ENCODE results near the gene TRANK1. TPM values are rescaled to one million over a fixed set of nuclear protein-coding genes. Genes with fewer than 3 reads are reported as not detected.

TRANK1 gene
- total and polyA plus RNA-seq, 2 of the 8 experiments (the other 6 are each of a cell fraction or from before 2014, with no cell fraction given) = 2.9 to 8.8 TPM

DNA sequence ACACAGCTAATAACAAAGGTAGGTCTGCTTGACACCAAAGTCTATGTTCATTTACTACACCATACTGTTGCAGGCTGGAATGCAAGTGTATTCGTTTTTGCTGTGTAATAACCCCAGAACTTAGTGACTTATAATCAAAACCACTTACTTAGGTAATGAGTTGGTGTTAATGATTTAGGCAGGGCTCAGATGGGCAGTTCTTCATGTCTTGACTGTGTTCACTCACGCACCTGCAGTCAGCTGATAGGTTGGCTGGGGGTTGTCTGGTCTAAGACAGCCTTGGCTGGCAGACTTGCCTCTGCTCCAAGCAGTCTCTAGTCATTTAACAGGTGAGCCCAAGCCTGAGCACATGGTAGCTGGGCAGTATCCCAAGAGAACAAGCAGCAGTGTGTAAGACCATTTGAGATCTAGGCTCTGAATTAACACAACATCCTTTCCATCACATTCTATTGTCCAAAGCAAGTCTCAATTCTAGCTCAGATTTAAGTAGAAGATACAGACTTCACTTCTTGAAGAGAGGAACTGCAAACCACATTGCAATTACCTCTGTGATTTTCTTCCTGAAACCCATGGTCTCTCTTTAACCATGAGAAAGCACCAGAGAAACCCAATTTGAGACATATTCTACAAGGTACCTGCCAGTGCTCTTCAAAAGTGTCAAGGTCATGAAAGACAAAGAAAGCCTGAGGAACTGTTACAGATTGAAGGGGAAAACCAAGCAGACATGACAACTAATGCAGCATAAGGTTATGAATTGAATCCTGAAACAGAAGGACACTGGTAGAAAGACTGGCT lies 167.2 kb downstream of the TRANK1 start (continued):
- no peak for TF ChIP-seq CREB1 (IDR thresholded peaks at IDR 0.05)
- no peak for TF ChIP-seq RNF2 (IDR thresholded peaks at IDR 0.05; ENCODE audit: borderline replicate concordance, low read depth, low read length, missing control alignments, poor library complexity, severe bottlenecking)
- no peak for TF ChIP-seq SIN3A (conservative IDR thresholded peaks at IDR 0.05 in 1 of 2, IDR thresholded peaks at IDR 0.05 in 1 of 2; ENCODE audit: low read depth in 1 of 2, low read length in 2 of 2)
- no peak for TF ChIP-seq NANOG (IDR thresholded peaks at IDR 0.05; ENCODE audit: insufficient read depth, low read depth, low read length, poor library complexity, severe bottlenecking)
- no peak for TF ChIP-seq ASH2L (IDR thresholded peaks at IDR 0.05; ENCODE audit: low read length)
- TF ChIP-seq, protein P1, sequence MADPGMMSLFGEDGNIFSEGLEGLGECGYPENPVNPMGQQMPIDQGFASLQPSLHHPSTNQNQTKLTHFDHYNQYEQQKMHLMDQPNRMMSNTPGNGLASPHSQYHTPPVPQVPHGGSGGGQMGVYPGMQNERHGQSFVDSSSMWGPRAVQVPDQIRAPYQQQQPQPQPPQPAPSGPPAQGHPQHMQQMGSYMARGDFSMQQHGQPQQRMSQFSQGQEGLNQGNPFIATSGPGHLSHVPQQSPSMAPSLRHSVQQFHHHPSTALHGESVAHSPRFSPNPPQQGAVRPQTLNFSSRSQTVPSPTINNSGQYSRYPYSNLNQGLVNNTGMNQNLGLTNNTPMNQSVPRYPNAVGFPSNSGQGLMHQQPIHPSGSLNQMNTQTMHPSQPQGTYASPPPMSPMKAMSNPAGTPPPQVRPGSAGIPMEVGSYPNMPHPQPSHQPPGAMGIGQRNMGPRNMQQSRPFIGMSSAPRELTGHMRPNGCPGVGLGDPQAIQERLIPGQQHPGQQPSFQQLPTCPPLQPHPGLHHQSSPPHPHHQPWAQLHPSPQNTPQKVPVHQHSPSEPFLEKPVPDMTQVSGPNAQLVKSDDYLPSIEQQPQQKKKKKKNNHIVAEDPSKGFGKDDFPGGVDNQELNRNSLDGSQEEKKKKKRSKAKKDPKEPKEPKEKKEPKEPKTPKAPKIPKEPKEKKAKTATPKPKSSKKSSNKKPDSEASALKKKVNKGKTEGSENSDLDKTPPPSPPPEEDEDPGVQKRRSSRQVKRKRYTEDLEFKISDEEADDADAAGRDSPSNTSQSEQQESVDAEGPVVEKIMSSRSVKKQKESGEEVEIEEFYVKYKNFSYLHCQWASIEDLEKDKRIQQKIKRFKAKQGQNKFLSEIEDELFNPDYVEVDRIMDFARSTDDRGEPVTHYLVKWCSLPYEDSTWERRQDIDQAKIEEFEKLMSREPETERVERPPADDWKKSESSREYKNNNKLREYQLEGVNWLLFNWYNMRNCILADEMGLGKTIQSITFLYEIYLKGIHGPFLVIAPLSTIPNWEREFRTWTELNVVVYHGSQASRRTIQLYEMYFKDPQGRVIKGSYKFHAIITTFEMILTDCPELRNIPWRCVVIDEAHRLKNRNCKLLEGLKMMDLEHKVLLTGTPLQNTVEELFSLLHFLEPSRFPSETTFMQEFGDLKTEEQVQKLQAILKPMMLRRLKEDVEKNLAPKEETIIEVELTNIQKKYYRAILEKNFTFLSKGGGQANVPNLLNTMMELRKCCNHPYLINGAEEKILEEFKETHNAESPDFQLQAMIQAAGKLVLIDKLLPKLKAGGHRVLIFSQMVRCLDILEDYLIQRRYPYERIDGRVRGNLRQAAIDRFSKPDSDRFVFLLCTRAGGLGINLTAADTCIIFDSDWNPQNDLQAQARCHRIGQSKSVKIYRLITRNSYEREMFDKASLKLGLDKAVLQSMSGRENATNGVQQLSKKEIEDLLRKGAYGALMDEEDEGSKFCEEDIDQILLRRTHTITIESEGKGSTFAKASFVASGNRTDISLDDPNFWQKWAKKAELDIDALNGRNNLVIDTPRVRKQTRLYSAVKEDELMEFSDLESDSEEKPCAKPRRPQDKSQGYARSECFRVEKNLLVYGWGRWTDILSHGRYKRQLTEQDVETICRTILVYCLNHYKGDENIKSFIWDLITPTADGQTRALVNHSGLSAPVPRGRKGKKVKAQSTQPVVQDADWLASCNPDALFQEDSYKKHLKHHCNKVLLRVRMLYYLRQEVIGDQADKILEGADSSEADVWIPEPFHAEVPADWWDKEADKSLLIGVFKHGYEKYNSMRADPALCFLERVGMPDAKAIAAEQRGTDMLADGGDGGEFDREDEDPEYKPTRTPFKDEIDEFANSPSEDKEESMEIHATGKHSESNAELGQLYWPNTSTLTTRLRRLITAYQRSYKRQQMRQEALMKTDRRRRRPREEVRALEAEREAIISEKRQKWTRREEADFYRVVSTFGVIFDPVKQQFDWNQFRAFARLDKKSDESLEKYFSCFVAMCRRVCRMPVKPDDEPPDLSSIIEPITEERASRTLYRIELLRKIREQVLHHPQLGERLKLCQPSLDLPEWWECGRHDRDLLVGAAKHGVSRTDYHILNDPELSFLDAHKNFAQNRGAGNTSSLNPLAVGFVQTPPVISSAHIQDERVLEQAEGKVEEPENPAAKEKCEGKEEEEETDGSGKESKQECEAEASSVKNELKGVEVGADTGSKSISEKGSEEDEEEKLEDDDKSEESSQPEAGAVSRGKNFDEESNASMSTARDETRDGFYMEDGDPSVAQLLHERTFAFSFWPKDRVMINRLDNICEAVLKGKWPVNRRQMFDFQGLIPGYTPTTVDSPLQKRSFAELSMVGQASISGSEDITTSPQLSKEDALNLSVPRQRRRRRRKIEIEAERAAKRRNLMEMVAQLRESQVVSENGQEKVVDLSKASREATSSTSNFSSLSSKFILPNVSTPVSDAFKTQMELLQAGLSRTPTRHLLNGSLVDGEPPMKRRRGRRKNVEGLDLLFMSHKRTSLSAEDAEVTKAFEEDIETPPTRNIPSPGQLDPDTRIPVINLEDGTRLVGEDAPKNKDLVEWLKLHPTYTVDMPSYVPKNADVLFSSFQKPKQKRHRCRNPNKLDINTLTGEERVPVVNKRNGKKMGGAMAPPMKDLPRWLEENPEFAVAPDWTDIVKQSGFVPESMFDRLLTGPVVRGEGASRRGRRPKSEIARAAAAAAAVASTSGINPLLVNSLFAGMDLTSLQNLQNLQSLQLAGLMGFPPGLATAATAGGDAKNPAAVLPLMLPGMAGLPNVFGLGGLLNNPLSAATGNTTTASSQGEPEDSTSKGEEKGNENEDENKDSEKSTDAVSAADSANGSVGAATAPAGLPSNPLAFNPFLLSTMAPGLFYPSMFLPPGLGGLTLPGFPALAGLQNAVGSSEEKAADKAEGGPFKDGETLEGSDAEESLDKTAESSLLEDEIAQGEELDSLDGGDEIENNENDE (IDR thresholded peaks at IDR 0.05; ENCODE audit: insufficient replicate concordance, low read length) = no peak
- TF ChIP-seq RFX5 (IDR thresholded peaks at IDR 0.05; ENCODE audit: borderline replicate concordance, low read depth, low read length) = no peak
- TF ChIP-seq FOSL1 (IDR thresholded peaks at IDR 0.05; ENCODE audit: insufficient read depth, low read depth, low read length) = no peak
- TF ChIP-seq RAD21 (IDR thresholded peaks at IDR 0.05 in 1 of 2, conservative IDR thresholded peaks at IDR 0.05 in 1 of 2; ENCODE audit: low read depth in 2 of 2, low read length in 2 of 2) = no peak

Measured in H1 (cell line).